Measurements from ENCODE around the gene GMPR. TPM values are rescaled to one million over a fixed set of nuclear protein-coding genes. Genes with fewer than 3 reads are reported as not detected.

Gene GMPR
- total RNA-seq, 1 experiment from 2014 or later, result 24.0 TPM

DNA sequence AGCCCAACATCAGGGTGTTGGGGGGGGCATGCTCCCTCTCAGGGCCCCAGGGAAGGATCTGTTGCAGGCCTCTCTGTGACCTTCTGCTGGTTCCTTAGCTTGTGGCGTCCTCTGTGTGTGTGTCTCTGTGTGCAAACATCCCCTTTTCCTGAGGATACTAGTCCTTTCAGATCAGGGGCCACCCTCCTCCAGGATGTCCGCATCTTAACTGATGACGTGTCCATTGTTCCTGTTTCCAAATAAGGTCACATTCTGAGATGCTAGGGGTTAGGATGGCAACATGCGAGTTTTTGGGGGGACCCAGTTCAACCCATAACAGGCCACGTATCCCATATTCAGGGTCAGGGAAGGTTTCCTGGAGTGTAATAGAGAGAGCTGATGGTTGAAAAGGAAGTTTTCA is 40.9 kb downstream of the GMPR start:
- DNase-seq (ENCODE audit: low read depth, low spot score), result no peak
- no peak for ATAC-seq
- CTCF ChIA-PET, result no interaction called here
- Histone ChIP-seq H3K9ac (ENCODE audit: low read length) (no peak overlapping the region), H2AFZ (ENCODE audit: low read depth, low read length, poor library complexity, severe bottlenecking) (no peak overlapping the region), H3K4me3 (replicated peaks in 1 of 2; ENCODE audit: low read depth in 1 of 2, low read length in 2 of 2) (no peak overlapping the region), H3K79me2 (ENCODE audit: insufficient read depth, low read length) (no peaks in the 10 kb centered on the region), H3K9me2 (ENCODE audit: insufficient read depth) (no peaks in the 10 kb centered on the region), H3K4me2 (ENCODE audit: low read length) (no peak overlapping the region), H3K4me1 (ENCODE audit: control insufficient read depth in 1 of 2, insufficient read depth in 2 of 2, low read length in 2 of 2) (peaks cover 26 to 27% of the 10 kb centered on the region in 2 experiments), H4K20me1 (ENCODE audit: insufficient read depth) (no peaks in the 10 kb centered on the region), H3K27ac (ENCODE audit: low read depth, low read length) (no peak overlapping the region), H3K27me3 (ENCODE audit: insufficient read depth, low read length) (no peaks in the 10 kb centered on the region), H3K9me3 (ENCODE audit: control insufficient read depth in 1 of 2, insufficient read depth in 1 of 2, low read depth in 1 of 2, low read length in 2 of 2) (no peaks in the 10 kb centered on the region), H3K36me3 (ENCODE audit: control insufficient read depth in 1 of 2, insufficient read depth in 2 of 2, low read length in 2 of 2) (no peaks in the 10 kb centered on the region)
- RAD21 ChIA-PET (ENCODE audit: low non-redundant PET in 1 of 2, low total read pairs in 2 of 2, uncharacterized antibody in 2 of 2, unreplicated experiment in 2 of 2), result no interaction called here
- BruUV-seq (replicated peaks), result no TSS peak
- POLR2A ChIA-PET, result no interaction called here
- TF ChIP-seq, protein P1, sequence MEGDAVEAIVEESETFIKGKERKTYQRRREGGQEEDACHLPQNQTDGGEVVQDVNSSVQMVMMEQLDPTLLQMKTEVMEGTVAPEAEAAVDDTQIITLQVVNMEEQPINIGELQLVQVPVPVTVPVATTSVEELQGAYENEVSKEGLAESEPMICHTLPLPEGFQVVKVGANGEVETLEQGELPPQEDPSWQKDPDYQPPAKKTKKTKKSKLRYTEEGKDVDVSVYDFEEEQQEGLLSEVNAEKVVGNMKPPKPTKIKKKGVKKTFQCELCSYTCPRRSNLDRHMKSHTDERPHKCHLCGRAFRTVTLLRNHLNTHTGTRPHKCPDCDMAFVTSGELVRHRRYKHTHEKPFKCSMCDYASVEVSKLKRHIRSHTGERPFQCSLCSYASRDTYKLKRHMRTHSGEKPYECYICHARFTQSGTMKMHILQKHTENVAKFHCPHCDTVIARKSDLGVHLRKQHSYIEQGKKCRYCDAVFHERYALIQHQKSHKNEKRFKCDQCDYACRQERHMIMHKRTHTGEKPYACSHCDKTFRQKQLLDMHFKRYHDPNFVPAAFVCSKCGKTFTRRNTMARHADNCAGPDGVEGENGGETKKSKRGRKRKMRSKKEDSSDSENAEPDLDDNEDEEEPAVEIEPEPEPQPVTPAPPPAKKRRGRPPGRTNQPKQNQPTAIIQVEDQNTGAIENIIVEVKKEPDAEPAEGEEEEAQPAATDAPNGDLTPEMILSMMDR (IDR thresholded peaks at IDR 0.05 in 2 of 3, conservative IDR thresholded peaks at IDR 0.05 in 1 of 3; ENCODE audit: borderline replicate concordance in 1 of 3, insufficient read depth in 1 of 3, low read depth in 2 of 3, low read length in 2 of 3), result no peak
- TF ChIP-seq ZFX (IDR thresholded peaks at IDR 0.05), result no peak
- TF ChIP-seq JUND (IDR thresholded peaks at IDR 0.05), result no peak
- no peak for TF ChIP-seq SRF (IDR thresholded peaks at IDR 0.05; ENCODE audit: low read depth)
- TF ChIP-seq ZNF274 (IDR thresholded peaks at IDR 0.05; ENCODE audit: low read depth, low read length), result no peak
- no peak for TF ChIP-seq TCF7L2 (IDR thresholded peaks at IDR 0.05; ENCODE audit: borderline replicate concordance, extremely low read depth, insufficient read depth, insufficient read length)
- TF ChIP-seq EGR1 (IDR thresholded peaks at IDR 0.05; ENCODE audit: low read depth), result no peak
- TF ChIP-seq POLR2AphosphoS5 (IDR thresholded peaks at IDR 0.05; ENCODE audit: low read depth, low read length), result no peak
- no peak for TF ChIP-seq EZH2phosphoT487 (IDR thresholded peaks at IDR 0.05; ENCODE audit: borderline replicate concordance)
- TF ChIP-seq, protein P2, sequence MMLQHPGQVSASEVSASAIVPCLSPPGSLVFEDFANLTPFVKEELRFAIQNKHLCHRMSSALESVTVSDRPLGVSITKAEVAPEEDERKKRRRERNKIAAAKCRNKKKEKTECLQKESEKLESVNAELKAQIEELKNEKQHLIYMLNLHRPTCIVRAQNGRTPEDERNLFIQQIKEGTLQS (IDR thresholded peaks at IDR 0.05), result no peak
- TF ChIP-seq, protein P3, sequence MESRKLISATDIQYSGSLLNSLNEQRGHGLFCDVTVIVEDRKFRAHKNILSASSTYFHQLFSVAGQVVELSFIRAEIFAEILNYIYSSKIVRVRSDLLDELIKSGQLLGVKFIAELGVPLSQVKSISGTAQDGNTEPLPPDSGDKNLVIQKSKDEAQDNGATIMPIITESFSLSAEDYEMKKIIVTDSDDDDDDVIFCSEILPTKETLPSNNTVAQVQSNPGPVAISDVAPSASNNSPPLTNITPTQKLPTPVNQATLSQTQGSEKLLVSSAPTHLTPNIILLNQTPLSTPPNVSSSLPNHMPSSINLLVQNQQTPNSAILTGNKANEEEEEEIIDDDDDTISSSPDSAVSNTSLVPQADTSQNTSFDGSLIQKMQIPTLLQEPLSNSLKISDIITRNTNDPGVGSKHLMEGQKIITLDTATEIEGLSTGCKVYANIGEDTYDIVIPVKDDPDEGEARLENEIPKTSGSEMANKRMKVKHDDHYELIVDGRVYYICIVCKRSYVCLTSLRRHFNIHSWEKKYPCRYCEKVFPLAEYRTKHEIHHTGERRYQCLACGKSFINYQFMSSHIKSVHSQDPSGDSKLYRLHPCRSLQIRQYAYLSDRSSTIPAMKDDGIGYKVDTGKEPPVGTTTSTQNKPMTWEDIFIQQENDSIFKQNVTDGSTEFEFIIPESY (IDR thresholded peaks at IDR 0.05; ENCODE audit: extremely low read depth, insufficient replicate concordance, low read length), result no peak
- no peak for TF ChIP-seq FOSL1 (IDR thresholded peaks at IDR 0.05; ENCODE audit: low read depth)
- TF ChIP-seq CBX3 (IDR thresholded peaks at IDR 0.05; ENCODE audit: low read depth), result no peak
- TF ChIP-seq, protein P4, sequence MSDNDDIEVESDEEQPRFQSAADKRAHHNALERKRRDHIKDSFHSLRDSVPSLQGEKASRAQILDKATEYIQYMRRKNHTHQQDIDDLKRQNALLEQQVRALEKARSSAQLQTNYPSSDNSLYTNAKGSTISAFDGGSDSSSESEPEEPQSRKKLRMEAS (IDR thresholded peaks at IDR 0.05), result no peak
- TF ChIP-seq ELF1 (IDR thresholded peaks at IDR 0.05; ENCODE audit: borderline replicate concordance, low read depth), result no peak
- TF ChIP-seq, protein P5, sequence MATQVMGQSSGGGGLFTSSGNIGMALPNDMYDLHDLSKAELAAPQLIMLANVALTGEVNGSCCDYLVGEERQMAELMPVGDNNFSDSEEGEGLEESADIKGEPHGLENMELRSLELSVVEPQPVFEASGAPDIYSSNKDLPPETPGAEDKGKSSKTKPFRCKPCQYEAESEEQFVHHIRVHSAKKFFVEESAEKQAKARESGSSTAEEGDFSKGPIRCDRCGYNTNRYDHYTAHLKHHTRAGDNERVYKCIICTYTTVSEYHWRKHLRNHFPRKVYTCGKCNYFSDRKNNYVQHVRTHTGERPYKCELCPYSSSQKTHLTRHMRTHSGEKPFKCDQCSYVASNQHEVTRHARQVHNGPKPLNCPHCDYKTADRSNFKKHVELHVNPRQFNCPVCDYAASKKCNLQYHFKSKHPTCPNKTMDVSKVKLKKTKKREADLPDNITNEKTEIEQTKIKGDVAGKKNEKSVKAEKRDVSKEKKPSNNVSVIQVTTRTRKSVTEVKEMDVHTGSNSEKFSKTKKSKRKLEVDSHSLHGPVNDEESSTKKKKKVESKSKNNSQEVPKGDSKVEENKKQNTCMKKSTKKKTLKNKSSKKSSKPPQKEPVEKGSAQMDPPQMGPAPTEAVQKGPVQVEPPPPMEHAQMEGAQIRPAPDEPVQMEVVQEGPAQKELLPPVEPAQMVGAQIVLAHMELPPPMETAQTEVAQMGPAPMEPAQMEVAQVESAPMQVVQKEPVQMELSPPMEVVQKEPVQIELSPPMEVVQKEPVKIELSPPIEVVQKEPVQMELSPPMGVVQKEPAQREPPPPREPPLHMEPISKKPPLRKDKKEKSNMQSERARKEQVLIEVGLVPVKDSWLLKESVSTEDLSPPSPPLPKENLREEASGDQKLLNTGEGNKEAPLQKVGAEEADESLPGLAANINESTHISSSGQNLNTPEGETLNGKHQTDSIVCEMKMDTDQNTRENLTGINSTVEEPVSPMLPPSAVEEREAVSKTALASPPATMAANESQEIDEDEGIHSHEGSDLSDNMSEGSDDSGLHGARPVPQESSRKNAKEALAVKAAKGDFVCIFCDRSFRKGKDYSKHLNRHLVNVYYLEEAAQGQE (IDR thresholded peaks at IDR 0.05; ENCODE audit: low read depth), result no peak
- no peak for TF ChIP-seq SIN3A (IDR thresholded peaks at IDR 0.05; ENCODE audit: low read depth)
- no peak for TF ChIP-seq SP1 (IDR thresholded peaks at IDR 0.05; ENCODE audit: low read depth)
- no peak for TF ChIP-seq CEBPB (IDR thresholded peaks at IDR 0.05; ENCODE audit: low read depth)
- no peak for TF ChIP-seq YY1 (IDR thresholded peaks at IDR 0.05; ENCODE audit: extremely low read depth, insufficient replicate concordance, low read depth, low read length)
- intact Hi-C loops (cut with micrococcal nuclease), result no loop called here
